Erythroblast (primary cell): Measurements from ENCODE around the gene AFF3.

Experiments used
- DNase-seq, 2 experiments: peaks; one replicate each; lab custom pipeline; 2025; lab: John Stamatoyannopoulos, UW
- GATA1 ChIP-seq: IDR thresholded peaks from 2 replicates; pipeline ENCODE4 v1.6.1; 2011; ENCODE audit warnings: low read depth, mild to moderate bottlenecking, control low read depth, low read length, moderate library complexity
- POLR2A ChIP-seq: IDR thresholded peaks from 2 replicates; pipeline ENCODE4 v1.6.1; 2011; ENCODE audit warnings: mild to moderate bottlenecking, low read length

The AFF3 gene

DNA sequence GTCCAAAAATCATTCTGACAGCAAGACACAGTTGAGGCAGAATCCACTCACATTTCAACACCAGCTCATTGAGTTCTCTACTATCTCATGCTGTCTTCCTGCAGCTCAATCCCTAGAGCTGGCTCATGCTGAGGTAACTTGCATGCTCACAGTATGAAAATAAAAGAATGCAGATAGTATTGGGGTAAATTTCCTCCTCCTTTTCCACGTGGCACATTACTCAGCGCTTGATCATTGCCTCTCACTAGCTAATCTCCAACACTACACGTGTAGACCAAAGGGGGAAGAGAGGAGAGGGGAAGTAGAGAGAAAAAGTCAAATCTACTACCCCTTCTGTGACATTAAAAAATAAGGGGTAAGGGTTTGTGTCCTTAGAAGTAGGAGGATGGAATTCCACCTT, 300.6 kb downstream of the AFF3 start:
- TF ChIP-seq POLR2A = no peak
- no peak for TF ChIP-seq GATA1
- DNase-seq = no peak

DNA sequence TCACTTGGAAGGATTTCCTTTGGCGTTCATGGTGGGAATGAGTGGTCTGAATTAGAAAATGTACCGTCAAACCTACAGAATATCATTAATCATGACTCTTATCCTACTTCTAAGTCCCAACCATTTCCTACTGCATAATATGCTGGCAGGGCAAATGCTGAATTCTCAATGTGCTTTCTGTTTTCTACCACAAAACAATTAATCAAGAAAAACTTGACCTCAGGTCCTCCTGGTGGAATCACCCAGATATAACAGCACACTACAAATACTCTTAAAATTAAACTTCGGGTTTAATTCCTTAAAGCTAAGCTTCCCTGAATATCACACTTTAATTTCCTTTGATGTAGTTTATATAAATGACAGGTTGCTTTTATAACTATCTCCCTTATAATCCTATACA, 301.6 kb downstream of the AFF3 start:
- no peak for TF ChIP-seq POLR2A
- TF ChIP-seq GATA1 = no peak

DNA sequence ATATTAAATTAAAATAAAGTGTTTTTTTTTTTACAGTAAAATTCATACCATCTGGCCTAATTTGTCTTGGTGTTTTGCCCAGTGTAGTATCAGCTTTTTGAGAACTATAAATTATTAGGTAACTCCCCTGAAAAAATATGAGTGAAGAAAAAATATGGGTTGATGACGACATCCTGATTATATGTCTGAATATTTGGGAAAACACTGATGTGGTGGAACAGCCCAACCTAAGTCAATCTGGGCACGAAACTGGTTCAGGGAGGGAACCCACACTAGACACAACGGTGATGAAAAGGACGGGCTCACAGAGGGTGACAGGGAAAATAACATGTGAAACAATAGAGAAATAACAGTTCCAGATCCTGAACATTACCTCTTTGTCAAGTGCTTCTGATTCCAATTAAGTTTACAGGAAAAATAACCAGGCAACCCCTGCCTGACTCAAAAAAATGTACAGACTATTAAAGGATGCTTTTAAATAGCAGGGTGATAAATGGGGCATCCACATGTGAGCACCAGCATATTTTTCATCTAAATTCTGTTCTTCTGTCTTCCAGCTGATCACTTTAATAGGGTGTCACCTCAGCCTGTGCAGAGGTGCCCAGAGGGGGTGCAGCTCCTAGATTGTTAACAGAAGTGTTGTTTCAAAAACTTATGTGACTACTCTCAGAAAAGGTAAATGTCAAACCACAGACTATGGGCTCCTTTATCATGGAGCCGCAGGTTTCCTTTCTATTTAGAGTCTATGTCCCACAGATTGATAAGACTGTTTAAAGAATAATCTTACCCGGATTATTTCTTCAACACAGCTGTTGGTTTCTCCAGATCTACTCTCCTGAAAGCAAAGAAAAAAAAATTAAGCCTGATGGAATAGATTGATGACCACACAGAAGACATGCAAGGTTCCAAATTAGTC, 305.4 kb downstream of the AFF3 start:
- no peak for DNase-seq
- TF ChIP-seq GATA1 = no peak
- TF ChIP-seq POLR2A = no peak

More for the DNA sequence above, 301.6 kb downstream of the AFF3 start:
- no peak for DNase-seq

DNA sequence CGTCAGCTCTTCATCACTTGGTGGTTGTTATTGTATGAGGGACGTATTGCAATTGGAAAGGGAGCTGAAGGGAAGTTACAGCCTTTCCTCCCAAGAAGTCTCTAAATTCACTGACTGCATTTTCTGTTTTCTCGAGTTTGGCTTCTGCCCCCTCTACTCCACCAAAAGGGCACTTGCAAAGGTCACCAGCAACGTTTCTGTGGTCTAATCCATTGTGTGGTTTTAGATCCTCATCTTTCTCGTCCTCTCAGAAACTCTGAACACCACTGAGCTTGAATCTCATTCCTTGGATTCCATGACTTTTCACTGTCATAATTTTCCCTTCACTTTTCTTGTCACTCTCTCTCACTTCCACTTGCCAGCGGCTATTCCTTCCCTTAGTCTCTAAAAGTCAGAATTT, 308.0 kb downstream of the AFF3 start:
- TF ChIP-seq GATA1 (no peak), POLR2A (no peak)

DNA sequence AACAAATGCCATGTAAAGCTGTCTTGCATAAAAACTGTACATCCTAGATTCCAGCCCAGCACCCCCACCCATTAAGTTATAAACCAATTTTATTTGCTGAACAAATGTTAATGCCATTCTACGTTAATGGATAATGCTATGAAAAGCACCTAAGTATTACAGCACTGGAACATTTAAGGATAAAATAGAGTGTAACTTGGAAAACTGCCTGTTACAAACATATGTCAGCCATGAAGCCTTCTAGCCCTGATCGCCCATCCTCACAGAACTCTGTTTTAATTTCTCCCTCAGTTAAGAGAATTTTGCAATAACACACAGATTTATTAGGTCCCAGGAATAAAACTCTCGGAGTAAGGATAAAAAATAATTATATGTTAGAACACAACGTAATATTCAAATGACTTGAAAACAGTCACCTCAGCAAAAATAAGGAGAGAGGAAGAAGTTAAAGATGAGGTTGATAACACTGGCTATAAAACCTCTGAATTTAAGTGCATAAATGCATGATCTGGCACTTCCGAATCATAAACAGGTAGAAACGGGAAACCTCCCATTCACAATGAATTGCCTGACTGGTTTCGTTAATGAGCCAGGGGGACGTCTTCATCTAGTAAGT, 308.7 kb downstream of the AFF3 start:
- TF ChIP-seq GATA1 (no peak), POLR2A (no peak)
- no peak for DNase-seq

More for the DNA sequence above, 308.0 kb downstream of the AFF3 start:
- no peak for DNase-seq

DNA sequence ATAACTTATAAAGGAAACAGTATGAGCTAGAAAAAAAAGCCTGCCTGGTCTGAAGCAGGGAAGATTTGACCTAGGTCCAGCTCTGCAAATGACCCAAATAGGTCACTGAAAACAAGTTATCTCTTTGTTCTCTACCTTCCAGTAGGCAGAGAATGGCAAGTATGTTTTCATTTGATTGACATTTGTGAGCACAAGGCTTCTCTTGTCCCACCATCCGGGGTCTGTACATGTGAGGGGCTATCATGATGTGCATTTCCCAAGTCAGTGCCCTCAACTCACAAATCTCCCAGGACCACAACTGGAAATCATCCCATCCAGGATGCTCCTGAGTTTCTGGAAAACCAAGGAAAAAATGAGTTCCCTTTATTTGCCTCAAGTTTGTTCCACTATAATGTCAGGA, 309.5 kb downstream of the AFF3 start:
- no peak for DNase-seq

DNA sequence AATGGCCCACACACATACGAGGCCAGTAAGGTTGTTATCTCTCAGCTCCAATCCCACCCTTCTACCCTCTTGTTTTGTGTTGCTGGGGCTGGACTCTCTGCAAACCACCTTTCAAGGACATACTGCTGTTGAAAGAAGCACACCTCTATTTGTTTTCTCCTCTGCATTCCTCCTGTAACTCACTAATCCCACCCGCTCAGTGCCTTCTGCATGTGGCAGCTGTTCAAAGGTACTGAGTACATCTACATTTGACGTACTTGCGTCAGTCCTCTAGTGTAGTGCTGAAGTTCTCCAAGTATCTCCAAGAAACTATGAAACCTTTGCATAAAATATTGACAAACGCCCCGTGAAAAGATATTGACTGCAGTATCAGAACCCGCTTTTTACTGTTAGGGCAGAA, 310.6 kb downstream of the AFF3 start:
- DNase-seq = no peak
- TF ChIP-seq GATA1 (no peak), POLR2A (no peak)

More for the DNA sequence above, 309.5 kb downstream of the AFF3 start:
- TF ChIP-seq POLR2A = no peak
- no peak for TF ChIP-seq GATA1

DNA sequence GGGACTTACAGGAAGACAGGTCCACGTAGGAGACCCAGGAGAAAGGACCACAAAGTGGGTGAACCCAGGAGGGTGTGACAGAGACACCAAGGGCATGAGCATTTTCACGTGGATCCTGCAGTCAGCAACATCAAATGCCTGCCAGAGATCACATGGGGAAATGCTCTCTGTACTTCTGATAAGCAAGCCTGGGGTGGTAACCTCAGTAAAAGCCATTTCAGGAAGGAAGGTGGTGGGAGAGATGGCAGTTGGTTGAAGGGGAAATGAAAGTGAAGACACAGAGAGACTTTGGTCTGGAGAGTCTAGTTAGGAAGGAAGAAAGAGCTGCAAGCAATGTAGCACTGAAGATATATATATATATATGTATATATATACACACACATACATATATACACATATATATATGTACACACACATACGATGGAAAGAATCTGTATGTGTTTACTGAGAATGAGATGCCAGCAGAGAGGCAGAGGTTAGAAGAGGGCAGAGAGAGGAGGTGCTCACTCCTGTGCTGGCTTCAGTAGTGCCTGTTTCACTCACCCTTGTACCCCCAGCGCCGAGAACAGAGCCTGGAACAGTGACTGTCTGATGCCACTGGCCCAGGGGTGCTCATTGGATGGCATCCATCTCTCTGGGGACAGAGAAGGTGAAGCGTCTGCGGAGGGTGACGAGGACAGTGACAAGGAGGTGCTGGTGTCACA, 314.9 kb downstream of the AFF3 start:
- DNase-seq = no peak
- TF ChIP-seq POLR2A (no peak), GATA1 (no peak)

DNA sequence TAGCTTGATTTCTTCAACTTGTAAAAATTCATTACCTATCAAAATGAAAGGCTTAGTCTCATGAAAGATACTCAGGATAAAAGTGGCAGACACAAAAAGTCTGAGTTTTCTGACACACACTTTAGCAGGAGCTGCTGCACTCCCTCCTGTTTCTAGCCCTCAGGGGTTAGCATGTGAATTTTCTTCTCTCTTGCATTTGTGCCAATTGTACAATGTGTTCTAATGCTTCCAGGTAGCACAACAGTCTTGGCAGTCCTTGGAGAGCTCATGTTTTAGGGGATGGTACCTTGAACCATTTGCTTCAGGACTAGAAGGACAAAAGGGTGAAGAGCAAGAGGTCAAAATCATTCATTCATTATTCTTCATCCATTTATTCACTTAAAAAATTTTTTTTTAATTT, 316.8 kb downstream of the AFF3 start:
- DNase-seq = no peak
- TF ChIP-seq POLR2A (no peak), GATA1 (no peak)

DNA sequence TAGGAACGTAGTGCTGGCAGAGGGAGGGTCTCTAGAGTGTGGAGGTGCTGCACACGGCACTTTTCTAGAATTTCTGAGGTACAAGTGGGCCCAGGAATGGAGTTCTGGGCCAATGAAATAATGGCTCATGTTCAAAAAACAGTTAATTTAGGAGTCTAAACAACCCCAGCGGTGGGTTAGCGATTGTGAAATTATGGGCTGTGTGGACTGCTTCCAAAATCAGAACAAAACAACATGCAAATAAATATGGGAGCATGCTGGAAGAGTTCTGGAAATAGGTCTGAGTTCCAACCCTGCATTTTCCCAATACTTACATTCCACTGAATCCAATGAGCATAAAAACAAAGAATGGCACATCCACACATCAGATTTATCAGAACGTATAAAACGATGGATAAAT, 317.6 kb downstream of the AFF3 start:
- no peak for TF ChIP-seq GATA1
- no peak for TF ChIP-seq POLR2A
- no peak for DNase-seq

DNA sequence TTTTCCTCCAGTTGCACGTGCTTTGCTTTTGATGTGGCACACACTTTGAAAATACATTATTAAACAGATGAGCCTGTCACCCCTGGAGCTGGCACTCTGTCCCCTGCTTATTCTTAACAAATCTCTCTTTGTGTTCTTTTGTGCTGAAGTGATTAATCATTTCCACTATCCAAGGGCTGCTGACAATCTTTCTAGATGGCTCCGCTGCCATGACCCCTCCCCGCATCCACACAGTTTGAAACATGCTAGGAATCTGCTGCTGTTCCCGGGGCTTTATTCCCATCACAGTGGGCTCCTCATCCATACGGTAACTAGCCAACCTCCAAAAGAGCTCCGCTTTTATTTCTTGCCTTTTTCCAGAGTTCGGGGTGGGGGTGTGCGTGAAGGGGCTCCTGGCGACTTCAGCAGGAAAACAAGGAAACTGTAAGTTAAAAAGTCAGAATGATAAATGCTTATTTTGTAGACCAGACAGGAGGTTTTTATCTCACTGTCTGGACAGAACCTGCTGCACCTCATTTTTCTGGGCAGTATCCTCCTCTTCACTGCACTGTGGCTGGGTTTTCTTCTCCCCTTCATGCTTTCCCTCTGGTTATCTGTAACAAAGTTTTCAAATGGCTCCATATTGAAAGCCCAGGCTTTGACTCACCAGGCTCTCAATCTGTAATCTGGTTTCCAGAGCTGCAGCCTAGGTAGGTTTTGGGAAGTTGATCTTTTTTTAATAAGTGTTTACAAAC, 319.7 kb downstream of the AFF3 start:
- TF ChIP-seq POLR2A = no peak
- TF ChIP-seq GATA1 = no peak
- no peak for DNase-seq

DNA sequence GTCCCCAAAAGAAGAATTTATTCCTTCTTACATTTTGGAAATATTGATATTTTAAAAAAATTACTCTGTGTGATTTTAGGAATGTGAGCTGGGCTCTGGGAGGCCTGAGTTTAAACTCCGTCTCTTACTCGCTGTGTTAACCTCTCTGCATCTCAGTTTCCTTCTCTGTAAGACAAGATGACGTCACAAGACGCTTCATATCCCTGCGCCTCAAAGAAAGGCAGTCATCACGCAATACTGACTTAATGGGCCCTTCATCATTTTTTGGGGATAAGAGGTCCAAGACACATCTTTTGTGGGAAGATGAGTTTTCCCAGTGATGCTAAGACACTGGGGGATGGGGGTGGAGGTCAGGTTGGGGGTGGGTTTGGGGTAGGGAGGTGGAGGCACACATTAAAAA, 320.4 kb downstream of the AFF3 start:
- no peak for TF ChIP-seq GATA1
- no peak for TF ChIP-seq POLR2A
- no peak for DNase-seq

DNA sequence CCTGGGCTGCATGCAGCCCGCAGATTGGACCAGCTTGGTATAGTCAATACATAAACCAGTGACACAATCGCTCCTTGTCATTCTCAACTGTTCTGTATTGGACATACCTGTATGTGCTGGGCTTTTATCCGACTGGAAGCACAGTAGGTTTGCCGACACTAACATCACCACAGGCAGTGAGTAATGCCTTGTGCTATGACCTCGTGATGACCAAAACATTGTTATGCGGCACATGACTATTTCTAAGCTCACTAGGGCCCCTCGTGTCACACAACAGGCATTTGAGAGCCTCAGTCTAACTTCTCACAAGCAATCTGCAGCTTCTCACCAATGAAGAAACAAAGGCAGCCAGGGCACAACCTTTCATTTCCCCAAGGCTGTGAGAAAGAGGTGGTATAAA, 320.8 kb downstream of the AFF3 start:
- no peak for DNase-seq
- no peak for TF ChIP-seq POLR2A
- no peak for TF ChIP-seq GATA1
